B cell (primary cell): ENCODE measurements around the gene CALCOCO1. TPM values are rescaled to one million over a fixed set of nuclear protein-coding genes. Genes with fewer than 3 reads are reported as not detected.
A peak's percentile ranks its signal among the peaks of the same experiment; 100 is the strongest.

Experiments used
- ATAC-seq: fragments of 200-7000 bp; cut with Tn5 transposase; one replicate; pipeline ENCODE4 v1.10.0; 2021; ENCODE audit warnings: low read depth, mild to moderate bottlenecking, moderate number of reproducible peaks, moderate library complexity
- CTCF ChIA-PET: fragments of 350-600 bp; sonication (Branson Sonifier 250); formaldehyde crosslinking; loops from one replicate; lab custom pipeline; 2021; ENCODE audit warnings: antibody characterized with exemption, inconsistent platforms; lab: Charles Lee
- POLR2A ChIA-PET: fragments of 350-600 bp; sonication (Branson Sonifier 250); formaldehyde crosslinking; loops from one replicate; lab custom pipeline; 2021; ENCODE audit warnings: antibody characterized with exemption; lab: Charles Lee
- DNase-seq: peaks from one replicate; pipeline ENCODE4 v3.0.0; 2013
- H2AFZ ChIP-seq: 2 replicates; pipeline ENCODE4 v1.6.1; 2012; ENCODE audit warnings: mild to moderate bottlenecking, low read depth, low read length; ENCODE audit not compliant: insufficient read depth, poor library complexity, severe bottlenecking
- H3K27ac ChIP-seq, 2 donors: 1 replicate in 1 of 2; 2 replicates in 1 of 2; pipeline ENCODE4 v1.5.1; 2012 to 2013; ENCODE audit warnings: low read length in 2 of 2, mild to moderate bottlenecking in 2 of 2, moderate library complexity in 1 of 2
- H3K27me3 ChIP-seq, 4 experiments: fragments of 200-600 bp in 1 of 4; sonication (generic) in 1 of 4; replicated peaks in 1 of 4; 1 replicate in 2 of 4; 2 replicates in 2 of 4; pipeline versions ENCODE4 v1.6.1 to v1.7.0; 2013 to 2016; ENCODE audit warnings: low read length in 3 of 4, mild to moderate bottlenecking in 2 of 4, mixed read lengths in 1 of 4, moderate library complexity in 1 of 4; ENCODE audit not compliant: insufficient read depth in 4 of 4, control insufficient read depth in 3 of 4; ENCODE audit errors: control extremely low read depth in 1 of 4
- H3K36me3 ChIP-seq, 2 experiments: replicated peaks in 1 of 2; 1 replicate in 1 of 2; 2 replicates in 1 of 2; pipeline versions ENCODE4 v1.6.1 to v1.7.1; 2013; ENCODE audit warnings: low read length in 1 of 2; ENCODE audit not compliant: insufficient read depth in 2 of 2, control insufficient read depth in 1 of 2; ENCODE audit errors: control extremely low read depth in 1 of 2, extremely low read depth in 1 of 2
- H3K4me1 ChIP-seq, 2 donors: fragments of 200-600 bp in 1 of 2; sonication (generic) in 1 of 2; 1 replicate in 1 of 2; 2 replicates in 1 of 2; pipeline versions ENCODE4 v1.5.1 to v1.6.1; 2013 to 2017; ENCODE audit warnings: low read length in 2 of 2; ENCODE audit not compliant: control insufficient read depth in 2 of 2, insufficient read depth in 2 of 2
- H3K4me2 ChIP-seq: replicated peaks from 2 replicates; pipeline ENCODE3; 2012; ENCODE audit warnings: mild to moderate bottlenecking, low read depth, low read length; ENCODE audit not compliant: poor library complexity, severe bottlenecking
- H3K4me3 ChIP-seq, 5 experiments: fragments of 200-600 bp in 1 of 5; sonication (generic) in 1 of 5; 1 replicate in 3 of 5; 2 replicates in 2 of 5; pipeline versions ENCODE4 v1.5.1 to v1.7.0; 2011 to 2016; ENCODE audit warnings: low read length in 4 of 5, mild to moderate bottlenecking in 4 of 5, low read depth in 2 of 5, control low read depth in 1 of 5, moderate library complexity in 1 of 5; ENCODE audit not compliant: insufficient read depth in 1 of 5; ENCODE audit errors: control extremely low read depth in 1 of 5, extremely low read depth in 1 of 5
- H3K79me2 ChIP-seq: fragments of 200-600 bp; sonication (generic); one replicate; pipeline ENCODE4 v1.6.0; 2016; ENCODE audit warnings: low read length; ENCODE audit not compliant: control insufficient read depth, insufficient read depth
- H3K9ac ChIP-seq: fragments of 200-600 bp; sonication (generic); 2 replicates; pipeline ENCODE4 v1.6.1; 2017; ENCODE audit warnings: mild to moderate bottlenecking, low read length, moderate library complexity
- H3K9me3 ChIP-seq, 3 donors: one replicate each; pipeline versions ENCODE4 v1.6.1 to v1.7.1; 2013; ENCODE audit warnings: low read length in 2 of 3; ENCODE audit not compliant: control insufficient read depth in 2 of 3, insufficient read depth in 1 of 3; ENCODE audit errors: control extremely low read depth in 1 of 3
- H4K20me1 ChIP-seq: 2 replicates; pipeline ENCODE4 v1.6.0; 2012; ENCODE audit warnings: mild to moderate bottlenecking, low read length; ENCODE audit not compliant: insufficient read depth, control insufficient read depth, poor library complexity, severe bottlenecking
- H3K27ac Mint-ChIP-seq: one replicate; pipeline ENCODE4 v1.8.0; 2021; ENCODE audit warnings: mixed read lengths
- H3K27me3 Mint-ChIP-seq: one replicate; pipeline ENCODE4 v1.8.0; 2021; ENCODE audit warnings: mixed read lengths
- H3K4me1 Mint-ChIP-seq: one replicate; pipeline ENCODE4 v1.8.0; 2021; ENCODE audit warnings: mixed read lengths
- H3K4me3 Mint-ChIP-seq: one replicate; pipeline ENCODE4 v1.8.0; 2021; ENCODE audit warnings: mixed read lengths
- H3K9me3 Mint-ChIP-seq: one replicate; pipeline ENCODE4 v1.8.0; 2022; ENCODE audit warnings: mixed read lengths; ENCODE audit not compliant: insufficient read depth
- CTCF ChIP-seq: fragments of 200-600 bp; IDR thresholded peaks from one replicate; pipeline ENCODE4 v1.8.0; 2022; ENCODE audit warnings: antibody characterized with exemption, mild to moderate bottlenecking
- EZH2 ChIP-seq: IDR thresholded peaks from 2 replicates; pipeline ENCODE4 v1.6.1; 2012; ENCODE audit warnings: borderline replicate concordance, low read depth, mild to moderate bottlenecking, moderate library complexity, low read length; ENCODE audit not compliant: insufficient read depth, poor library complexity, severe bottlenecking
- WGBS: methylation state at CpG from one replicate; pipeline ENCODE4 v1.1.5; 2013; ENCODE audit warnings: missing lambda C conversion rate; ENCODE audit not compliant: insufficient coverage; 5-methylcytosine and 5-hydroxymethylcytosine counted together
- intact Hi-C: fragments of 100-400 bp; cut with micrococcal nuclease; formaldehyde crosslinking; loops from one replicate; pipeline ENCODE4 v1.10.0; 2022
- polyA plus RNA-seq: library from polyadenylated mRNA; depleted of rRNA; stranded (reverse); fragments of >200 nt; gene quantifications from 2 replicates; pipeline ENCODE4 v1.2.3, GENCODE V29; 2012
- total RNA-seq, 2 donors: library from RNA; stranded (reverse); fragments of 120-200 nt in 1 of 2; gene quantifications; 1 replicate in 1 of 2; 2 replicates in 1 of 2; pipeline versions ENCODE4 v1.2.3 to v1.2.4, GENCODE V29; 2013 to 2022

Gene CALCOCO1
- total and polyA plus RNA-seq, 2 donors (not counting 1 experiment from before 2014, with no cell fraction given): 169 to 179 TPM

DNA sequence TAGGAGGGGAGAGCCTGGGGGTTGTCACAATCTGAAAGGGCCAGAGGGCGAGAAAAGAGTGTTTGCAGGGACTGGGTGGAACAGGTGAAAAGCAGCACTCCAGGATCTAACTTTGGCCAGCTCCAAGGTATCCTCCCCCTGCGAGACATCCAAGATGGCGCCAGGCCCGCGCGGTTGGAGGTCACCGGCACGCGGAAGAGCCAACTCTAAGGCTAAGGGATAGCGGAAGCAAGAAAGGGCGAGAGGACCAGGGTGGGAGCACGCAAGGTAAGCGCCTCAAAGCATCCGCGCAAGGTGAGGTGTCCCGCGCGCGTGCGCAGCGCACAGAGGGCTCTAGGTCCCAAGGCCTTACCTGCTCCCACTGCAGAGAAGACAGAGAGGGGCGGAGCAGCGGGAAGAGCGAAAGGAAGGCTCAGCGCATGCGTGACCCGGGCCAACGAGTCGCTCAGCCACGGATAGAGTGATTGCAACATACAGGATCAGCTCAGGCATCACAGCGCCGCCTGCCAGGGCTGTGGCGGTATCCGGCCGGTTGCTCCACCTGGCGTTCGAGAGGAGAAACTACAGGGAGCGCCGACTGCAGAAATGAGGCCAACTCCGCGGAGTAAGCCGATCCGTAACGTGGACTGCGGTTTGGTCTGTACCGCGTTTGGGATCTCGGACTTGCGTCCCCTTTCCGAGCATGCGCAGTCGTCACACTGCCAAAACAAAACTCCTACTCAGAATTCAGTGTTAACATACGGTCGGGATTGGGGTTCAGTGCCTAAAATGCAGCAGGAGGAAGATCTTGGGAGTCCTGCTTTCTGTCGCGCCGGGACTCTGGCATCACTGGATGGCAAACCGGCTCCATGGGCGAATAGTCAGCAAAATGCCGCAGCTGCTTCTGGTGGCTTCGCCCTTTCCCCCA lies 51.3 kb downstream of the CALCOCO1 start, which contains the start of gene ATP5MC2:
TSS of gene ATP5MC2 (minus strand) at position 383 of the 907 bp plus-strand sequence. CDS start 3,469 bp downstream, outside the sequence.
- WGBS: under 1% methylated on average over 61 of the region's 61 CpGs
- Mint-ChIP-seq H3K27ac (peak within 1 kb of the TSS; percentile 91), H3K4me1 (peaks cover 29% of the 10 kb centered on the region), H3K4me3 (peak within 1 kb of the TSS; percentile 96), H3K9me3 (no peaks in the 10 kb centered on the region), H3K27me3 (peaks cover 15% of the 10 kb centered on the region)
- peak; percentile 98 for ATAC-seq
- H2AFZ ChIP-seq: peak within 1 kb of the TSS; percentile 93
- H3K9ac ChIP-seq: peak within 1 kb of the TSS; percentile 75
- peaks cover 16 to 21% of the 10 kb centered on the region in 2 donors for H3K4me1 ChIP-seq
- H3K9me3 ChIP-seq: no peaks in the 10 kb centered on the region
- CTCF ChIA-PET: interaction anchor here (0.6 to 5.3 kb wide), 26 partner anchors 9 to 525 kb away, joined by 3 to 58 read pairs (median 4); partner anchors contain the start of genes AAAS, ATF7 and CISTR
- peak within 1 kb of the TSS; percentile 90 for H3K4me2 ChIP-seq
- peak within 1 kb of the TSS; percentile 69 to 76 for H3K27ac ChIP-seq
- H3K27me3 ChIP-seq: peaks cover 0 to 26% (median 16%) of the 10 kb centered on the region in 4 experiments
- peaks cover 0 to 21% of the 10 kb centered on the region in 2 experiments for H3K36me3 ChIP-seq
- TF ChIP-seq EZH2: no peak
- TF ChIP-seq CTCF: peak; percentile 99
- H3K4me3 ChIP-seq: peak within 1 kb of the TSS; percentile 84 to 96 (median 91)
- POLR2A ChIA-PET: interaction anchor here (0.6 to 1.9 kb wide), 5 partner anchors 11 to 175 kb away, joined by 3 to 6 read pairs (median 5); partner anchors contain the start of gene TARBP2
- intact Hi-C loops: loop anchor here (1.0 to 5.0 kb wide), 6 partner anchors 50 to 669 kb away; partner anchors contain the start of genes ATF7, EIF4B and SMUG1
- peak; percentile 99 for DNase-seq
- peaks cover 11% of the 10 kb centered on the region for H4K20me1 ChIP-seq
- H3K79me2 ChIP-seq: peaks cover 38% of the 10 kb centered on the region
